HG02981 (cell line): ENCODE measurements around the gene CFAP141.
"Not testable (repeated sequence)": the region's sequence is repeated elsewhere in the genome, so short reads cannot be mapped to it uniquely, and the experiment has no call there.

Source experiments
- ATAC-seq: cut with Tn5 transposase; IDR thresholded peaks from one replicate; pipeline ENCODE4 v1.9.1; 2021; ENCODE audit warnings: mild to moderate bottlenecking, moderate library complexity; ENCODE audit not compliant: unreplicated experiment

Gene CFAP141

DNA sequence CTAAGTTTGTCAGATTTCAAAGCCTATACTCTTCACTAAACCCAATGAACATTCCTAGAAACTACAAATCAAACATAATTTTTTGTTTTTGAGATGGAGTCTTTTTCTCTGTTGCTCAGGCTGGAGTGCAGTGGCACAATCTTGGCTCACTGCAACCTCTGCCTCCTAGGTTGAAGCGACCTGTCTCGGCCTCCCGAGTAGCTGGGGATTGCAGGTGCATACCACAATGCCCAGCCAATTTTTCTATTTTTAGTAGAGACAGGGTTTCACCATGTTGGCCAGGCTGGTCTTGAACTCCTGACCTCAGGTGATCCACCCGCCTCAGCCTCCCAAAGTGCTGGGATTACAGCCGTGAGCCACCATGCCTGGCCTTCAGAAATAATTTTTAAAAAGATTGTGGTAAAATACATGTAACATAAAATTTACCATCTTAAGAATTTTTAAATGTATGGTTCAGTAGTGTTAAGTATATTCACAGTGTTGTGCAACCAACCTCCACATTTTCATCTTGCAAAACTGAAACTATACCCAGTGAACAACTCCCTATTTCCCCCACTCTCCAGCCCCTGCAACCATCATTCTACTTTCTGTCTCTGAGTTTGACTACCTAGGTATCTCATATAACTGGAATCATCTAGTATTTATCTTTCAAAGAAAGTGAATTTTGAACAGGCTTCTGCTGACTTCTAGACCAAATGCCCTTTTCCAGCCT, 2.7 kb upstream of the CFAP141 start:
- ATAC-seq = no peak

DNA sequence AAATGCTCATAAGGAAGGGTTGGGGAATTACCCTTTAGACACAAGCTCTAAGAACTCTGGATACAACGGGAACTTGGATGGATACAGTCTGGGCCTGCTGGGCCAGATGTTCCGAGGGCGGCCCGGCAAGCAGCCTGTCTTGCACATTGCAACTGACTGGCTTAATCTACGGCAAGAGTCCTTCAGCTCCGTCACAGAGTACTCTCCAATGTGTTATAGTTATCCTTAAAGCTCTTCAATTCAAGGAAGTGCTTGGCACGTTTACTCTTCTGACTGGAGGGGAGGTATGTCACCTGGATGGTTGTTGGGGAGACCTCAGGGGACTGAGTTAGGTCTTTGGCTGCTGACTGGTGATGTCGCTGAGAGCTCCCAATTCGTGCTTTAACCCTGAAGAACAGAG, 1.1 kb upstream of the CFAP141 start:
- no peak for ATAC-seq

DNA sequence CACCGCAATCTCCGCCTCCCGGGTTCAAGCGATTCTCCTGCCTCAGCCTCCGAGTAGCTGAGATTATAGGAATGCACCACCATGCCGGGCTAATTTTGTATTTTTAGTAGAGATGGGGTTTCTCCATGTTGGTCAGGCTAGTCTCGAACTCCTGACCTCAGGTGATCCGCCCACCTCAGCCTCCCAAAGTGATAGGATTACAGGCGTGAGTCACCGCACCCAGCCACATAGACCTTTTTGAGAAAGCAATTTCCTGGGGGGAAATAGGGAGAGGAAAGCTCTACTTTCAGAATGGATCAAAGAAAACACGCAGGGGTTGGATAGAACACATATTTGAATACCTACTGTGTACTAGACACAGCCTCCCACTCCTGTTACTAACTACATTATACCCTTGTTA, 355 bp downstream of the CFAP141 start:
- ATAC-seq = not testable (repeated sequence)

DNA sequence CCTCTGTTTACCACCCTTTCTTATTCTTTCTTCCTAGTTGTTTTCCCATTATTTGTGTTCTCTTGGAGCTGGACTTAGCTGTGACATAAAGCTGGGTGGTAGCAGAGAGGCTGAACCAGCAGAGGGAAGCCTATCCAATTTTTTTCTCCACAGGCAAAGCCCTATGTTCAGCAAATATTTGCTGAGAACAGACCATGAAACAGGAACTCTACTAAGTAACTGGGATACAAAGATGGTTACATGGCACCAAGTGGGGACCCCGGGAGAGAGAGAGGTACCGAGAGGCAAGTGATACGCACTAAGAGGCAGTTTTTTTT, 6.6 kb downstream of the CFAP141 start:
- ATAC-seq = no peak

DNA sequence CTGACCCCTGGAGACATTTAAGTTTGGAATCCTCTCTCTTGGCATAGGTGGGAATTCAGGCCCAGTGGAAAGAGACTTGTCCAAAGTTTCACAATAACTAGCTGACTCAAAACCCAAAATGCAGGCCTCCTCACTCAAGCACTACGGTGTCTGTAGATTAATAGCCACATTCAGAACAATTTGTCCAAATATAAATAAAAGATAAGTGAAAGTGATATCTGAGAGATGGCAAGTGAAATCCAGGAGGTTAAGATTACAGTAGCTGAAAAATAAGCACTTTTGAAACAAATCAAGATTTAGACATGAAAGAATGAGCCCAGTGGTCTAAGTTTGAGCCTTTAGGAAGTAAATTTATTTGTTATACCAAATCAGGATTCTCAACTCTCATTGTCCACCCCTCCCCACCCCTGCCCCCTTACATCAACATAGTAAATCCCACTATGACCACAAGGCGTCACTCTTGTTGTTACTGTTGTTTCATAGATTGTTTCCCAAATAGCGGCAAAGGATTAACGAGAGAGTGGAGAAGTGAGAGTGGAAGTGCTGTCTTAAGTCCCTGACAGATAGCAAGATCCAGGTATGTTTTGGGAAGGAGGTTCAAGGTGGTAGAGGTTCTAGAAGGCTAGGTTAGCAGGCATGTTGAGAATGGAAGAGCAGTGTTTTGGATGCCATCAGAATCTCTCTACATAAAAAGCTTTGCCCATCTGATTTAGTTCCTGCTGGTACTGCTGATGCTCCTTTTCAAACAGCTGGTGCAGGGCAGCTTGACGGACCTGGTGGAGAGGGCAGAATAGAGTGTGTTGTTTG, 7.2 kb downstream of the CFAP141 start:
- ATAC-seq = no peak

DNA sequence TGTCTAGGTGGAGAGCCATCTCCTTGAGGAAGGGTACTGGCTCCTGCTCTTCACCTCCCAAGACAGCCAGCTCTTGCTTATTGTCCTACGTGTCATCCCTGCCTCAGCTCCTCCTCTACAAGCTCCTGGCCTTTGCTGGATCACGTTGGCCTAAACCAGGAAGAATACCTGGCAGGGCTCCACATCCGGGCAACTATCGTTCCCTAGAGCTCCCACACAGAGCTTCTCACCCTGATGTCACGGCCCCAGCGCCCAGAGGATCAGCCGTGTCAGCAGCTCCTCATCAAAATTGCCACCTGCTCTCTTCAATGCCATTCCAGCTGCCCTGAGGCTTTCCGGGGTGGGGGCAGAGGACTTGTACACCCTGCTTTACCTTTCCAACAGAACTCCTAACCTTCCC, 12.3 kb downstream of the CFAP141 start:
- no peak for ATAC-seq

DNA sequence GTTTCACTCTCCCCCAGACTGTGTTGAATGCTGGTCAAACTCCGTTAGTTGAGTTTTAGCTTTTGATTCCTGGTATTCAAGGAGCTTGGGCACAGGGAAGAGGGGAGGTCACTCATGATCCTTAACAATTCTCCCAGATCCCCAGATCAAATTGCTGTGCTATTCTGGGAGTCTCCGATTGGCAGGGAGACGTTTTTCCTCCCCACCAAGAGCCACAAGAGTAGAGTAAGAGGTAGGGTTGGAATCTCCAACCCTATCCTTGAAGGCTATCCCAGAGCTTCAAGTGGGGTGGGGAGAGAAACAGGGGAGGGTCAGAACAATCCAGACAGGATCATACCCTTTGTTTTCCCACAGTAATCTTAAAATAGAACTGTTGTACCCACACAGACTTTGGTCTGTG, 13.7 kb downstream of the CFAP141 start:
- ATAC-seq = no peak

DNA sequence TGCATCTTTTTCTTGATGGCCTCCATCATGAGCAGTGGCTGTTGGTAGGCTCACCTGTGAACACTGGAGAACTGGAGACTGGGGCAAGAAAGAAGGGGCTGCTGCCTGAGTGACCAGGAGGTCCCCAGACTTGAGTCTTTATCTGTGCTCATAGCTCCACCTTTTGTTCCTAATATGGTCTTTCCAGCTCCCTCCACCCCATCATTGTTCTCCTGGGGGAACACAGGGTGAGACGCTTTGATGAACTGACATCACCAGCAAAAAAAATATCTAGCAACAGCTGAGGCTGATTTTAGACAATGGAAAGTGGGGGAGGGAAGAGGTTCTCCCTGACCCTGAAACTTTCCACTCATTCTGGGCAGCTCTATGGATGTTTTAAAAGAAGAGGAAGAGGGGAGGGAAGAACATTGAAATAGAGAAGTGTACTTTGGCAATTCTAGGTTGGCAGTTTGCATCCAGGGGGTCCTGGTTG, 14.1 kb downstream of the CFAP141 start, which contains the start of gene TPM3:
TPM3 (minus strand) TSS at position 111 of the 472 bp plus-strand sequence; CDS start at position 29, 82 bp downstream.
- ATAC-seq = no peak

DNA sequence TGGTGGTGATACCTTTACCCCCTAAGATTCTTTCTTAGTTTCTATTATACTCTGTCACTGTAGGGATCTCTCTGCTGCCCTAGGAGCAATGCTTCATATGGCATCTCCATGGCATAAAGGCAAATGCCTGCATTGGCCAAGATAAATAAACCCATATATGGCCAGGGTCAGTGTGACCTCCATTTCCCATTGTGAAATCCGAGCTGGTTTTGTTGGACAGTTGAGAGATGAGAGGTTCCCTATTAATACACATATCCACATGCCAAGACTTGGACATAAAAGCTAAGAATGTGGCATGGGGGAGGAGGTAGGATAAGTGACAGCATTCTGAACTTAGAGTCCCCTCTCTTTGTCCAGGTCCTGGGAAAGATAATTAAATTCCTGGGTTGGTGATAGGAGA, 15.6 kb downstream of the CFAP141 start:
- ATAC-seq = no peak

DNA sequence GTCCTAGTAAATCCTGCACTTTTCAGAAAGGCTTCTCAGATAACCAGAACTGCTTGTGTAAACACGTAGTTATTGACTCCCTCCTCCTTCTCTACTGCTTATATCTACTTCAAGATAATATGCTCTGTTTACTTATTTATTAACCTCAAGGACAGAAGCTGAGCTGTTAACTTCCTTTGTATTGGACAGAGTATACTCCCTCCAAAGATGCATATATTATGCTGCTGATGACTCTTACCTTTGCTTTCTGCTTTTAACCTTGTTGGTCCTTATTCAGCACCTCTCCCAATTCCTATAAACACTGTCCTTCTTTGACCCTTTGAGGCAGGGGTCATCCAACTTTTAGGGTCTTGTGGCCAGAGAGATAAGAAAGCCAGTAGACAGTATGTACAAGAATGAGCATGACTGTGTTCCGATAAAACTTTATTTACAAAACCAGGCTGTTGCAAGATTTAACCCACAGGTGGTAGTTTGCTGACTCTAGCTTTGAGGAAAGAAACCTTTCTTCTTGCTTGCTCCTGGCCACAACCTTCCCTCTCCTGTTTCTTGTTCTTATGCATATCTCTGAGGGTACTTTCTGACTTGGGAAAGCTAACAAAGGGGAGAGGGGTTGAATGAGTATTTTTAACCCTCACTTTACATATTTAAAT, 19.2 kb downstream of the CFAP141 start:
- ATAC-seq = no peak

DNA sequence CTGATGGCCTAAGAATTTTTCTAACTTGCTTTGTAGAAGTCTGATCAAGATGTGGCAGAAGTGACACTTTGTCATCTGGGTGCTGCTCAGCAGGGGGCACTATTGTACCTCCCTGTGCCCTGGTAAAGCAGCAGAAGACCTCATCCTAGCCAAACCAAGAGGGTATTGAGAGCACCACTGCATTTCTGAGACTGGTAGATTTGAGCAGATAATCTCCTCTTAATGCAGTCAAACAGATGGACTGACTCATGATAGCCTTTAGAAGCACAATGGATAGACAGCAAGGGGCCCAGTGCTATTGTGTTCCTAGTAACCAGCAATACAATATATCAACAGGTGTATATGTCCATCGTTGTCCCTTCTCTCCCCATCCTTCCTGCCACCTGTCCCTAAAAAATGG, 20.0 kb downstream of the CFAP141 start:
- no peak for ATAC-seq

DNA sequence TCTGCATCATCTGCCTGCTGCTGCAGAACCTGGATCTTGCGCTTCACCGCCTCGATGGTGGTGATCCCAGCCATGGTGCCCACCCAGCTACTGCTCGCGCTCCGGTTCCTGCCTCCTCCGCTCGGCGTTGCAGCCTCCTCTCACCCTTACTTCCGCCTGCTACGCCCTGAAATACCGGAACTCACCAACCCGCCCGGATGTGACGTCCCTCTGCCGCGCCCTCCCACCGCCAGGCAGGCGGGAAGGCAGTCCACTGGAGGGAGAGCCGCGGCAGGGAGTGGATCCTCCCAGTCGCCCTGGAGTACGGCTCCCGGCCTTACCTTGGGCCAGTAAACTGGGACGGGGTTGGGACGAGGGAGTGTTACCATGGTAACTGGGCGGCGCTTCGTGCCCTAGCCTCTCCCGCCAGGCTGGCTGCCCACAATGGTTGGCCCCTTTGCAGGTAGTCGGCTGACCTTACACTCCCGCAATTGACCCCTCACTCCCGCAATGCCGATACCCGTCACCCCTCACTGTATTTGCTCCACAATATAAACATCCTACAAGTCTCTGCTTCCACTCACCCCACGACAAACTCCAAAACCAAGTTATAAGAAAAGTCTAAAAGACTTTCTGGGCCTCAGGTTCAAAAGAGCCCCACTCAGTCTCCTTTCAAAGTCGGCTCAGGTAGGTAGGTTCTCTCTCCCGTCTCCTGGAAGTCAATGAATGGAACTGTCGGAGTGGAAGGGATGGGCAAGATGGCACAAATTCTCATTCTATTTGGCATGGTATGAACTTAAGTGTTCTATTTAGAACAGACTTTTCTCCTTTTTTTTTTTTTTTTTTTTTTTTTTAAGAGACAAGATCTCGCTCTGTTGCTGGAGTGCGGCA, 22.9 kb downstream of the CFAP141 start:
- peak; percentile 75 for ATAC-seq

DNA sequence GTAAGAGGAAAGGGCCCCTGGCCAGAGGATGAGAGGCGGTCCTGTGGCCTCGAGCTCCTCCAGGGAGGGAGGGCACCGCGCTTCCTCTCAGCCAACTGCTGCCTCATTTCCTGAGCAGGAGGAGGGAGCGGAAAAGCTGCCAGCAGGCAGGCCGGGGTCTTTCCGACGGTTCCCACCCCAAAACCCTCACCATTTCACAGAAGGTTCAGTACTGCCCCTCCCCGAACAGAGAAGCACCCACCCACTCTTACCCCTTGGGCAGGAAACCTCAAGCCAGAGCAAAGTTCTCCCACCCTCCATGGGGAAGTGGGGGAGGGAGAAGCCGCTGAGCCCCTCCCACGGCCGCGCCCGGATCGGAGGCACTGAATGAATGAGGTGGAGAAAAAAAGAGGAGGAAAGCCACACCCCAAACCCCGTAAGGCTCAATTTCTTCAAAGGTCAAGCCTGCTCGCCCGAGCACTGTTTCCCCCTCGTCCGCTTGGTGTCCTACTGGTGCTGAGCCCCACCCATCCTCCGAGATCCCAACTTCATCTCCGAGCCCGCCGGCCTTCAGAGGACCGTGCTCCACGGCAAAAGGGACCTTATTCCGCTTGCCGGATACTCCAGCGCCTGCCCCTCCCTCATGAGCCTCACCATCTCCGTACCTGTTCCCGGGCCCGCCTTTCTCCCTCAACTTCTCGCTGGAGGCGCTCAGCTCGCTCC, 23.6 kb downstream of the CFAP141 start:
- ATAC-seq = peak; percentile 41

DNA sequence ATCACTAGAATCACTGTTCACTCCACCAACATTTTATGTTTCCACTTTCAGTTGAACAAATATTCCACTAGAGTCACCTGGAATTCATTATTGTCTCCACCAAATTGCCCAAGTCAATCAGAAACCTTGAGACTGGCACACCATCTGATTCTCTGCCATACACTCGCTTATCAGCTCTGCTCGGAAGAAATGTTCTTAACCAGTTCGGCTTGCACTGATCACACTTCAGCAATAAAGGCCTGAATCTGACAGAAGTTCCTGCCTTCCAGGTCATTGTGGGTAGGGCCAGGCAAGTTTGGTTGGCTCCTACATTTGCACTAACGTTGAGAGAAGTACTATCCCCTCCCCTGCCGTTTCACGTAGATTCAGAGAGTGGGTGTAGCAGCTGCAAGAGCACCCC, 24.2 kb downstream of the CFAP141 start:
- no peak for ATAC-seq

DNA sequence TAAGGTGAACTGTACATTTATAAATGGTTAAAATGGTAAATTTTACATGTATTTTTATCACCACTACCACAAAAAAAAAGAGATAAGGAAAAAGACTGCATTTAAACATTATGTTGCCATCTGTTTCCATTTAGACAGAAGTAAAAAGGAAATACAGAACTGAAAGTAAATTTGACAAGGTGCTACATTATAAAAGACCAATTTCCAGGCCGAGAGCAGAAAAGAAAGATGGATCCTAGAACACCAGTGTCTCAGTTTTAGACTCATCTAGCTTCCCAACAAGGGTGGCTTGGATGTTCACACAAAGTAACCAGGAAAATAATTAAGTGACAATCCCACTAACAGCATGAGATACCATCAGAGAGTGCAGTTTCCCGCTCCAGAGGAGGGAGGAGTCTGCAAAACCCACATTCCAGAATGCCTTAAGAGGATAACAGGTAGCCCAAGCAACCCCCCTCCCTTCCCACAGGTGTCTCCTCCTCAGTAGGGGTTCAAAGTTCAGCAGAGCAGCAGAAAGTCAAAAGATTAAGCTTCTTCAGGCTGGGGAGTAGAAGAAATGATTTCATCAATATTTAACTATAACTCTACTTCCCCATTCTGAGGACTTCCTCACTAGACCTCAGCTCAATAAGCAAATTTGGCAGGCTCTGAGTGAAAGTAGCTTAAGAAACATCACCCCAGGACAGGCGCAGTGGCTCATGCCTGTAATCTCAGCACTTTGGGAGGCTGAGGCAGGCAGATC, 26.0 kb downstream of the CFAP141 start:
- no peak for ATAC-seq

DNA sequence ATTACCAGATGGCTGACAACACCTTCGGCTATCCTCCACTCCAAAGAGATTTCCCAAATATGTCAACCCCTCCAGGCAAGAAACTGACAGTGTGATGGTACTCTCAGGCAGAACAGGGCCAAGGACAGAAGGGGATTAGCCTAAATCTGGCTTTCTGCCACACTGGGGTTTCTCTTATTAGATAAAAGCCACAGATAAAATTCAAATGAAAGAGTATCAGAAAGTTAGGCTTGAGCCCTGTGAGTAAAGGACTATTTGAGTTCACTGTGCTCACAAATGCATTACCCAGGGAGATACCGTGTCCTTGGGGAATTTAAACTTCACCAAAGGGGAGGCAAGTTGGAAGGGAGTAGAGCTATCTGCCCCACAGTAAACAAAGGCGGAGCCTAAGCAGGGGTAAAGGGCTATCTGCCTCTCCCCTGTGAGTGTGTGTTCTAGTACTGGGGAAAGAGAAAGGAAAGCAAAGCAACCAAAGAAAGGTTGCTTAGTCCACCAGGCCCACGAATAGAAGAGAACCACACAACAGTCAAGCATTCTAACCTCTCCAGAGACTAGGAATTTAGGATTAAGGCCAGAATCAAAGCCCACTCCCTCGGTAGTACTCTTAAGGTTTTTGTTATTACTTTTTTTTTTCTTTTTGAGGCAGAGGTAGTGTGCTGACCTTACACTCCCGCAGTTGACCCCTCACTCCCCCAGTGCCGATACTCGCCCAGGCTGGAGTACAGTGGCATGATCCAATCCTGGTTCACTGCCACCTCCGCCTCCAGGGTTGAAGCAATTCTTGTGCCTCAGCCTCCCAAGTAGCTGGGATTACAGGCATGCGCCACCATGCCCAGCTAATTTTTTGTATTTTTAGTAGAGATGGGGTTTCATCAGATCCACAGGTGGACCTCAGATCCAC, 27.0 kb downstream of the CFAP141 start:
- ATAC-seq = no peak

DNA sequence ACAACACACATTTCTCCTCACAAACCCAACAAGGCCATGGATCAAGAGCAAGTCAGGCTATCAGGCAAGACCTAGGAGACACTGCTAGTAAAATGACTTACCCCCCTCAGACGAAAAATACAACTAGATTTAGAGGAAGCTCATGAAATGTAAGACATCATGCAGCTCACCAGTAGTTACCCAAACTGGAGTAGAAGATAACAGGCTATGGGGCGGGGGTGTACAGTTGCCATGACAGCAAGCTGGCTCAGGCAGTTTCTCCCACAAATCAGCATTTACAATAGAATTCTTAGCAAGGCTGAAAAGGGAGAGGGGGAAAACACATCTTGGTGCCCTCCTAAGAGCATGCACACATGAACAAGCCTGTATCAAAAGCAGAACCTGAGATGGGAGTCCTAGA, 28.1 kb downstream of the CFAP141 start:
- ATAC-seq = no peak

DNA sequence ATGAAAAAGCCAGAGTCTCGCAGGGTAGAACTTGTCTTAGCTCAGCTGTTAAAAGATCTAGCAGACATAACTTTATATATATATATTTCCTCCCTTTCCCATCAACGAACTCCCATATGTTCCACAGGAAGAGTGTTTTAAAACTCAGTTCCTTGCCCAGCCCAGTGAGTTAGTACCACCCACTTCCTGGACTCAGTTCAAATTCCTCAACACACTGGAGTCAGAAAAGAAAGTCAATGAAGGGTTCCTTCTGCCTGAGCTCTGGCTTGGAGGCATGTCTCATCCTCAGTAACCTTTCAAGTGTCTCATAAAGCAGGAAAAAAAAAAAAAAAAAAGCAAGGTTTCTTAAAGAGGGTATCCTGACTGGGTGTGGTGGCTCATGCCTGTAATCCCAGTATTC, 29.8 kb downstream of the CFAP141 start:
- ATAC-seq = no peak

DNA sequence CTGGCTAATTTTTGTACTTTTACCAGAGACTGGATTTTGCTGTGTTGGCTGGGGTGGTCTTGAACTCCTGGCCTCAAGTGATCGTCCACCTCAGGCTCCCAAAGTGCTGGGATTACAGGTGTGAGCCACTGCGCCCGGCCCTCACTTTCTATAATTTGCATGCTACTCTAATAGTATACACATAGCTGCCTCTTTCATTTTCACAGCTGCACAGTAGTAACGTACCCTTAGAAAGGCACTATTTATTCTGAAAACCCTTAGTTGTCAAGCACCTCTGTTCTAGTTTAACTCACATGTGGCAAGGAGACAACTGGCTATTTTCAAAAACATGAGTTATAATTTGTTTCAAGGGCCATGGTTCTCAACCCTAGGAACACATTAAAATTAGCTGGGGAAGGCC, 31.5 kb downstream of the CFAP141 start:
- ATAC-seq = no peak
